Activated effector memory CD4-positive, alpha-beta T cell treated with anti-CD3 and anti-CD28 coated beads, Interleukin-2, amount 50 U/mL, for 16 hours (primary cell): ENCODE measurements around the gene TTLL10.

Experiments
- DNase-seq: peaks from one replicate; pipeline ENCODE4 v3.0.0-alpha.2; 2020

TTLL10 gene

DNA sequence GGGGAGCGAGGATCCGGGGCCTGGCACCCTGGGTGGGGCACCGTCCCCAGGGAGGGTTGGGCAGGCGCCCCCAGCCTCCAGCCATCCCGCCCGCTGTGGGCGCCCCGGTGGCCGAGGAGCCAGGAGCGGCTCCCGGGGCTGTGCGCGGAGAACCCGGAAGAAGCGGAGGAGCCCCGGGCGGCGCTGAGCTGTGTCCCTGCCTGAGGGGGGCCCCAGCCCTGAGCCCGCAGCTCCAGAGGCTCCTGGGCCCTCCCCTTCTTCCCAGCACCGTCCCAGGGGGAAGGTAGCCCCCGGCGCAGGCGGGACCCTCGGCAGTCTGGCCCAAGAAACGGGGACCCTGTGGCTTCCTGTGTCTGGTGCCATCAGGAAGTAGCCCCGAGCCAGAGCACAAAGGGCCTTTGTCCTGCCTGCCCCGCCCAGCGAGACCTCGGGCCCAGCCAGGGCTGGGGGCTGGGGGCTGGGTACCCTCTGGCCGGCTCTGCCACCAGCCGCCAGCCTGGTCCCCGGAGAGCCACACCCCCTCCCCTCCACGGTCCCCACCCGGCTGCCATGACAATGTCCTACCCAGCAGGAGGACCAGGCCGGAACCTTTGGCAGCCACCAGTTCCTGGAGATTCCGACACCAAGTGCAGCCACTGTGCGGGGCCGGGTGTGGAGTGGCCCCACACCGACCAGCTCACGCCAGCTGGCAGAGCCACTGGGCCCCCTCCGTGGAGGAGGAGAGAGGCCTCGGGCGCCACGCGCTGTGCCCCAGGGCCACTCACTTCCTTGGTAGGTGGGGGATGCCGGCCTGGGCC, 15.6 kb upstream of the TTLL10 start:
- DNase-seq, result peak; percentile 75

GRCh38 chr1:1160281-1160930, 13.3 kb upstream of the TTLL10 start:
- DNase-seq, result no peak

DNA sequence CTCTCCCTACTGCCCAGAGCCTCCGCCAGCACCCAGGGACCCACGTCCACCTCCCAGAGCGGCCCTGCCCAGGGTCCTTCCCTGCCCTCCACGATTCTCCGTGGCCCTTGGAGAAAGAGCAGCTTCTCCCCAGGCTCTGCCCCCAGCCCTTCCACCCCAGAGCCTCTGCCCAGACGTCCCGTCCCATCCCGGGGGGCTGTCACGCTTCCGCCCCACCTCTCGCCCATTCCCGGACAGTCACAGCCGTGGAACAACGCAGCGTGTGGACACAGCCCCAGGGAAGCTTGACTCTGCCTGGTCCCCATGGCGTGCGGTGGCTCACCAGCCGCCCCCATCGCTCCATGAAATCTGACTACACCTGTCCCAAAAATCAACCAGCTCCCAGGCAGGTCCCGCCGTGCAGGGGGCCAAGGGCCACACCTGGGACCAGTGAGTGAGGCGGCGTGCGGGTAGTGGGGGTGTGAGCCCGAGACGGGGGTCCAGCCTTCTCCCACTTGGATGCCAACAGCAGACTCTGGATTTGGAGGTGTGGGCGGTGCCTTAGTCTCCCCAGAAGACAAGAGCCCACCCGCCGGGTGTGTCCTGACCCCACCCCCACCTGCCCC, 12.5 kb upstream of the TTLL10 start:
- DNase-seq, result no peak

DNA sequence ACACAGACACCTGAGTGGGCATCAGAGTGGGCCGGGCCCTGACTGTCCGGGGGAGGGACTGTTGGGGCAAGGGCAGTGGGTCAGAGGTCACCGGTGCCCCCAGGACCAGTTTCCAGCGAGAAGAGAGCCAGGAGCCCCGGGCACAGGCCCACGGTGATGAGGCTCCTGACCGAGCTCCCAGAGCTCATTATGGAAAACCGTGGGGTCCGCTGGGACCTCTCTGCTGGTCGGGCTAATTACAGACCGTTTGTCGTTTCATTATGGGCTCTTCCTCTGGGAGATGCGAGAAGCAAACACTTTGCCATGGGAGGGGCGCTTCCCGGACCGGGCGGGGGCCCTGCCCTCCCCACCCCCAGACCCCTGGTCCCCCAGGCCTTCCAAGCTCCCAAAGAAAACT, 12.0 kb upstream of the TTLL10 start:
- no peak for DNase-seq

- DNase-seq, result no peak
These were observed 10.8 kb upstream of the TTLL10 start for GRCh38 chr1:1162597-1163537.

DNA sequence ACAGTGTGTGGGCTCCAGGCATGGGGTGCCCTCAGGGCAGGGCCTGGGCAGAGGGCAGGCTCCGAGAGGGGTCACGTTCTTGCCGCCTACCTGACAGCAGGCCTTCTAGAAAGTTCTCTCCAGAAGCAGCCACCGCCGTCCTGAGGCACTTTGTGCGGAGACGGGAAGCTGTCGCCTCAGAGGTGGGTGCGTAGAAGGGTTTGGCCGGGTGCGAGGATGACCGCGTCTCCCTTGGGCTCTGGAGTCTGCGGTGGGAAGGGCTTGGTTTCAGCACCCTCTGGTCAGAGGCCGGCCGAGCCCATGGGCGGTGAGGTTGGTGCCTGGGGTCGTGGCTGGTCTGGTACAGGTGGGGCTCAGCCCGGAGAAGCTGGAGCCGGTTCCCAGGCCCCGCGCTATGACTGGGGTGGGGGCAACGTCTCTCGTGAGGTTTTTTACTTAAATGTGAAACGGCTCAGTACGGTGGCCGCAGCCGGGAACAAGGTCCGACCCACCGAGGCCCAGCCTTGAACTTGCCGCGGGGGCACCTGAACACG, 10.1 kb upstream of the TTLL10 start:
- DNase-seq, result no peak

- DNase-seq, result no peak
These were observed 9.3 kb upstream of the TTLL10 start for GRCh38 chr1:1164361-1164700.

- DNase-seq, result no peak
These were observed 8.8 kb upstream of the TTLL10 start for GRCh38 chr1:1164701-1165451.

- no peak for DNase-seq
These were observed 8.2 kb upstream of the TTLL10 start for GRCh38 chr1:1165485-1165884.

DNA sequence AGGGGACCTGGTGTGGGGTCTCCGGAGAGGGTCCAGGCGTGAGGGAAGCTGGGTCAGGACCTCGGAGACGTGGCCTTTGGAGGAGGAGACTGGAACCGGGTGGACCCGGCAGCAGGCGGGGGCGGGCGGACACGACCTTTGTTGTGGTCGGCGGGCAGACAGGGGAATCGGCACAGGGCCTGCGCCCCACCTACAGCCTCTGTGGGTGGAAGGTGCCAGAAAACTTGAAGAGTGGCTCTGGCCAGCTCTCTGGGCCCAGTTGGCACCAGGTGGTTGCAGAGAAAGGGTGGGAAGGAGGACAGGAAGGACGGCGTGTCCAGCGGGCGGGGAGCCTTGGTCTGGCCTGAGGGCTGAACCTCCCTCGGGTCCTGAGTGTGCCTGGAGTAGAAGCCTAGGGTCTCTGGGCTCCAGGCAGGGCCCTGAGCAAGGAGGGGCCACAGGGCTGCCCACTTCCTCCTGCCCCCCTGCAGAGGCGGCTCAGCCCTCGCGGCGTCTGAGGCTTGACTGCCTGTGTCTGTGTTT, 7.7 kb upstream of the TTLL10 start:
- no peak for DNase-seq

DNA sequence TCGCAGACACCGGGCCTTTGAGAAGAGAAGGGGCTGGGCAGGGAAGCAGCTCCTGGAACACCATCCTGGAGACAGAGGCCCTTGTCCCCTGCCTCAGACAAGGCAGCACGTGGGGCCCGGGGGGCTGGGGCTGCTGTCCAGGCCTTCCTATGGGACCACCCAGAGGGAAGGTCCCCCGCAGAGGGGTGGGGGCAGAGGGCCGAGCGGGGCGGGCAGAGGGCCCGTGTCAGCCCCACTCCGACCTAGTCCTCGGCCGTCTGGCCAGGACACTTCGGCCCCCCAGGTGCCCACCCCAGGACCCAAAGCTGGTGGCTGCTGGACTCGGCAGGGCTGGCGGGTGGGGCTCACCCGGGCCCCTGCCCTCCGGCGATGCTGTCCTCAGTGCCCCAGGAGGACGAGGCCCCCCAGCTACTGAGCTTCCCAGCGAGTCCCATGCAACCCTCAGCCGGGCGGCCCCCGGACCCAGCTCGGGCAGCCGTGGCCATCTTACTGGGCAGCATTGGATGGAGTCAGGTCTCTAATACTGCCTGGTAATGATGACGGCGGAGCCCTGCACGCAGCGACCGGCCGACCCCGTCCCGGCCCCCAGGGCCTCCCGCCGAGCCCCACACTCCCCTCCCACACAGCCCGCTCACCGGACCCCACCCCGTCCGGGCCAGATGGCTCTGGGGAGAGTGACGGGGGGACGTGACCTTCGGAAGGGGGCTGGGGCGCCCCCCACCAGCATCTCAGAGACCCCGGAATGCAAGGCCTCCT, 6.9 kb upstream of the TTLL10 start:
- DNase-seq, result no peak

- no peak for DNase-seq
These were observed 6.3 kb upstream of the TTLL10 start for GRCh38 chr1:1167398-1167821.

DNA sequence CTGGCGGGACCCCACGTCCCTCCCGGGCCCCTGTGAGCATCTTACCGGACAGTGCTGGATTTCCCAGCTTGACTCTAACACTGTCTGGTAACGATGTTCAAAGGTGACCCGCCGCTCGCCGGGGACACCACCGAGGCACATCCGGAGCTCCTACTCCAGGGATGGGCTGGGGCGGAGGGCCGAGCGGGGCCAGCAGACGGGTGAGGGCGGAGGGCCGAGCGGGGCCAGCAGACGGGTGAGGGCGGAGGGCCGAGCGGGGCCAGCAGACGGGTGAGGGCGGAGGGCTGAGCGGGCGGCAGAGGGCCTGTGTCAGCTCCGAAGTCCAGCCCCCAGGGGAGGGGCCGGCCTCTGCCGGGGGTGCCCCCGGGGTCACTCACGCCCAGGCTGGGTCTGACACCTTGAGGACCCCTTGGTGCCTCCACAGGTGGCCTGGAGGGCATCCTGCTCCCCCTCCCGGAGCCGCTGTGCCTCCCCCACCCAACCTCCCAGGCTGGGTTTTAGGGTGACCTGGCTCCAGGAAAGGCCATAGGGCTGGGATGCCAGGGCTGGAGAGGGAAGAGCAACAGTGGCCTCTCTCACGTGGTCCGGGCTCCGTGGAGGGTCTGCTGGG, 5.7 kb upstream of the TTLL10 start:
- no peak for DNase-seq

DNA sequence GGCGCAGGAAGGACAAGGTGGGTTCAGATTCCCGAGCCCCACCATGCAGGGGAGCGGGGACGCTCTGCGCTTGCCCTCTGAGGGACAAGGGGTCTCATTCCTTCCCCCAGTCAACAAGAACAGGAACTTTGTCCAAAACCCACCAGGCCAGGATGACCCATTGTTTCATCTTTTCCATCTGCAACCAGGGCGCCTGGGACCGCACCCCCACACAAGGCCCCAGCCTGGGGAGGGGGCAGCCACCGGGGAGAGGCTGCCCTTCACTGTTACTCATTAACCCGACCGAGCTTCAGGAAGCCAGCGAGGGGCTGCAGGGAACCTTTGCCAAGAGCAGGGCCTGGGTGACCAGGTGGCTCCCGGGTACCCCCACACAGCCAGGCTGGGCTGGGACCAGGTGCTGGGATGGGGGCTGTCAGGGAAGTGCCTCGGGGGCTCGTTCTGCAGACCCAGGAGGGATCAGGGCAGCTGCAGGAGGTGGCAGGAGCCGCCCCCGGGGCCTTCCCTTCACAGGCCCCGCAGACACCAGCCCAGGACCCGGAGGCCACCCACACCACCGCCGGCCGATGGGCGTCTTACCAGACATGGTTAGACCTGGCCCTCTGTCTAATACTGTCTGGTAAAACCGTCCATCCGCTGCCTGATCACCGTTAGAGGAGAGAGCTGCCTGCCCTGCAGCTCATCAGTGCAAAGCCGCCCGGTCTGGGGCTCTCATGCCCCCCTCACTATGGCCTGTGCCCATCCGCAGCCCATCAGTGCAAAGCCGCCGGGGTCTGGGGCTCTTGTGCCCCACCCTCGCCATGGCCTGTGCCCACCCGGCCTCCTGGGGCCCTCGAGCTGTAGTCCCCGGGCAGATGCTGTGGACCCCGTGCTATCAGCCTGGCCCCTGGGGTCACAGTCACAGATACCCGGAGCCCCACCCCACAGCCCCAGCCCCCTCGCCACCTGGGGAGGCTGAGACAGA, 4.9 kb upstream of the TTLL10 start:
- DNase-seq, result no peak

DNA sequence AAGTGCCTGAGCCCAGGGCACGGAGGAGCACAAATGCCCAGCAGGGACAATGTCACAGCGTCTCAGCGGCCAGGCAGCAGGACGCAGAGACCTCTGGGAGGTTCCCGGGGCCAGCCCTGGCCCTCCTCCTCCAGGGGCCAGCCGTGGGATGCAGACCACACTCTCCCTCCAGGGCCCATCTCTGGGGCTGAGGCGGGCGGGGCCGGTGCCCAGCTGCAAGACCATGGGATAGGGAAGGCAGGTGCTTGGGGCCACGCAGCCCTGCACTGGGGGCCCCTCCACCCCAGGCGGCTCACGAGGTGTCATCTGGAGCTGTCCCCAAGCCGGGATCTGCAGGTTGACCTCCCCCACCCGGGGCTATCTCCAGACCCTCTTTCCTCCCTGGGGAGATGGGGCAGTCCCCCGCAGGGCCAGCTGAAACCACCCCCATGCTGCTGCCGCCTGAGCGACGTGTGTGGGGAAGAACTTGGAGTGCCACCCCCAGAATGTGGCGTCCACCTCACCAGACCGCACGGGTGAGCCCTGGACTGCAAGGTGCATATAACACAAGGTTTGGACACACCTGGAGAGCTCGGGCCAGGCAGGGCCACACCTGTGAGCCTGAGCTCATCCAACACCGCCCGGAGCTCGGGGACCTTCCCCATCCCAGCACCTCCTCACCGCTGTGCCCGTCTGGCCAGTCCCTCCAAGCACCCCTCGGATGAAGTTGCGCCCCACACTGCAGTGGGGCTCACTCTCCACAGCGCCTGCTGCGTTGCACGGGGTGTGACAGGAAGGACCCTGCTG, 4.1 kb upstream of the TTLL10 start:
- DNase-seq, result no peak

- DNase-seq, result no peak
These were observed 3.2 kb upstream of the TTLL10 start for GRCh38 chr1:1170215-1171091.

DNA sequence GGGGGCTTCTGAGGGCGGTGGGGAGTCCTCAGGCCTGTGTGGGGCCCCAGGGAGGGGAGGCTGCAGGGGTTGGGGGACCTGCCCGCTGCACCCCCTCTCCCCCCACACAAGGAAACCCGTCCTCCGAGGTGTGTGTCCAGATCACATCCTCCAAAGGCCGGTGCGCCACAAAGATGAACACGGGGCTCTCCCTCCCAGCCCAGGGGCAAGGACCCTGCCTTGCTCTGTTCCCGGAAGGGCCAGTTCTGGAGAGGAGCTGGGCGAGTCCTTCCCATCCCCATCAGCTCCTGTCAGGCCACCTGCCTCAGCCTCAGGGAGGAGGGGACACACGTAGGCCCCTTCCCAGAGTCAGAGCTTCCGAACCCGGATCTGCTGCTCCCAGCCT, 2.5 kb upstream of the TTLL10 start:
- DNase-seq, result no peak
